ENCODE measurements around the gene ACOT8.

The ACOT8 gene

DNA sequence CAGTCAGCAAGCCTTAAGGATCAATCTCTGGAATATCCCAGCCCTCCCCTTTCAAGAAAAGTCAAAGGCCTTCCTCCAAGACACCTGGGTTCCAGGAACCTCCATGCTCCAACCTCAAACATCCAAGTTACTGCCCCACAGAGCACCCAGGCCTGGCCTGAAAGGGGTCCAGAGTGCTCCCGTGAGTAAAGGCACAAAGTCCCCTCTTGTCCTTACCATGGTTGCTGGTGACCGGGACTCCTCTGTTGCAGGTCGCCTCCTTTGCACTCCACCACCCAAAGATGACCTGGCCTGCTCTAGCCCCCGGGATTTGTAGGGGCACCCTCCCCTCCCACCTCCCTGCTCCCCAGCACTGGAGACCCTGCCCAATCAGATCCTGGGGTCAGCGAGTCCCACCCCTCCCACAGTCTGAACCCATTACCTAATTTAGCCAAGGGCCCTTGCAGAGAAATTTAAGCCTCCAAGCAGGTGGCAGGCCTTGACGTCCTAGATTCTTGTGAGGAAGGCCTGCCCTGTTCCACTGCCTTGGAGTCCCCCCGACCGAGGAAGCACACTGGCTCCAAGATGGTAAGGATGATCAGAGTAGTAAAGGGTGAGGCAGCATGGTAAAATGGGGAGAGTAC, 30.1 kb downstream of the ACOT8 start, which contains the start of gene TNNC2:
TSS of gene TNNC2 (minus strand) at position 283 of the 623 bp plus-strand sequence. CDS start at position 219, 64 bp downstream.
- TF ChIP-seq, protein P1, sequence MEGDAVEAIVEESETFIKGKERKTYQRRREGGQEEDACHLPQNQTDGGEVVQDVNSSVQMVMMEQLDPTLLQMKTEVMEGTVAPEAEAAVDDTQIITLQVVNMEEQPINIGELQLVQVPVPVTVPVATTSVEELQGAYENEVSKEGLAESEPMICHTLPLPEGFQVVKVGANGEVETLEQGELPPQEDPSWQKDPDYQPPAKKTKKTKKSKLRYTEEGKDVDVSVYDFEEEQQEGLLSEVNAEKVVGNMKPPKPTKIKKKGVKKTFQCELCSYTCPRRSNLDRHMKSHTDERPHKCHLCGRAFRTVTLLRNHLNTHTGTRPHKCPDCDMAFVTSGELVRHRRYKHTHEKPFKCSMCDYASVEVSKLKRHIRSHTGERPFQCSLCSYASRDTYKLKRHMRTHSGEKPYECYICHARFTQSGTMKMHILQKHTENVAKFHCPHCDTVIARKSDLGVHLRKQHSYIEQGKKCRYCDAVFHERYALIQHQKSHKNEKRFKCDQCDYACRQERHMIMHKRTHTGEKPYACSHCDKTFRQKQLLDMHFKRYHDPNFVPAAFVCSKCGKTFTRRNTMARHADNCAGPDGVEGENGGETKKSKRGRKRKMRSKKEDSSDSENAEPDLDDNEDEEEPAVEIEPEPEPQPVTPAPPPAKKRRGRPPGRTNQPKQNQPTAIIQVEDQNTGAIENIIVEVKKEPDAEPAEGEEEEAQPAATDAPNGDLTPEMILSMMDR (IDR thresholded peaks at IDR 0.05; ENCODE audit: low read depth, low read length, missing control alignments), result no peak
- no peak for DNase-seq
- no peak within 1 kb of the TSS for H3K4me3 ChIP-seq (ENCODE audit: low read depth, low read length)
- H3K27ac ChIP-seq, result no peak within 1 kb of the TSS
- in situ Hi-C loops (cut with HindIII; ENCODE audit: low pct_ligation_motif_present, low sequenced_read_pairs), result no loop called here
- no peaks in the 10 kb centered on the region for H3K27me3 ChIP-seq (replicated peaks)
- no peaks in the 10 kb centered on the region for H3K36me3 ChIP-seq (replicated peaks)

DNA sequence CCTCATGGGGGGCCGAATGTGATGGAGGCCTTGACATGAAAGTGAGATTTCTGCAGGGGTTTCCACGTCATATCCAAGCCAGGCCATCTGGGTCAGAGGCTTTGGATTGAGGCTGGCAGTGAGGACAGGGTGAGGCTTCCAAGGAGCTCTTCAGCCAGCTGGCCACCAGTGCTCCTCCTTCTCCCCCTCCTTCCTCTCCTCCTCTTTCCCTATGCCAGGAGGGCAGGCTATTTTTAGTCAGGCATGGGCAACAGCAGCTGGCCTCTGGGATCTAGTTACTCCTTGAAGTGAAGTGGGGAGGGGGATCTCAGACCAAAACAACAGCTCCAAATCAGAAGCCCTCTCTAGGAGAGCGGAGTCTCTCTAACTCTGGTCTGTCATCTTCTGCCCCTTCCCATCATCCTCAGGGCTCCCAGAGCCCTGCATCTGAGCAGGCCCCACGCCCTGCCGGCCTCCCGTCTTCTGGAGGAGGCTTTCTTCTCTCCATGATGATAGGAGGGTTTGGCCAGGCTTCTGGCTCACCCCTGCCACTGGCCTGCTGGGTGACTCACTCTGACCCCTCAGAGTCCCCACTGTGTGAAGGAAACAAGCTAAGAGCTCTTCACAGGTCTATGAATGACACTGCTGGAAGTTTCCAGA, 30.7 kb downstream of the ACOT8 start:
- in situ Hi-C loops (cut with HindIII; ENCODE audit: low pct_ligation_motif_present, low sequenced_read_pairs), result no loop called here
- peak; percentile 39 for DNase-seq
- Histone ChIP-seq H3K36me3 (replicated peaks) (no peaks in the 10 kb centered on the region), H3K27me3 (replicated peaks) (no peaks in the 10 kb centered on the region), H3K4me3 (ENCODE audit: low read depth, low read length) (no peak overlapping the region), H3K27ac (no peak overlapping the region)
- TF ChIP-seq, protein P1 (IDR thresholded peaks at IDR 0.05; ENCODE audit: low read depth, low read length, missing control alignments), result no peak

DNA sequence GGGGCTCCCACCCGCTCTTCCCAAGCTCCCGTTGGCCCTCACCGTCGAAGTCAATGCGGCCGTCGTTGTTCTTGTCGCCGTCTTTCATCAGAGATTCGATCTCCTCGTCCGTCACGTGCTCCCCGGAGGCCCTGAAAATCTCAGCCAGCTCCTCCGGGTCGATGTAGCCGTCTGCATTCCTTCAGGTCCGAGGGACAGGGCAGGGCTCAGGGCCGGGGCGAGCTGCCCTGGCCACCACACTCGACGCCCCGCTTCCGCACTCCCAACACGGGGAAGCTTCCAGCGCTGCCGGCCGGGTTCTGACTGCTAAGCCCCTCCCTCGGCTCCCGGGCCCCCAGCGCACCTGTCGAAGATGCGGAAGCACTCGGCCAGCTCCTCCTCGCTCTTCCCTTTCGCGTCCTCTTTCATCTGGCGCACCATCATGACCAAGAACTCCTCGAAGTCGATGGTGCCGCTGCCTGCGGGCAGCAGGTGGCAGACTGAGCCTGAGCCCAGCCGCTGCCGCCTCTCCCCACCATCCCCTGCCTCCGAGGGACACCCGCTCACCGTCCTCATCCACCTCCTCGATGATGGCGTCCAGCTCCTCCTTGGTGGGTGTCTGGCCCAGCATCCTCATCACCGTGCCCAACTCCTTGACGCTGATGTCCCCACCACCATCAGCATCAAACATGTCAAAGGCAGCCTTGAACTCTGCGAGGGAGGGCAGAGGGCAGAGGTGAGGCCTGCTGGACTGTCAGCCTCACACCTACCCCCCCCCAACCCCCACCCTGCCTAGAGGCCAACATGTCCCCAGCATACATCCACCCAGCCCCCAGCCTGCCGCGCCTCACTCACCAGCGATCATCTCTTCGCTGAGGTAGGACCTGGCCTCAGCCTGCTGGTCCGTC, 33.0 kb downstream of the ACOT8 start:
- Histone ChIP-seq H3K27ac (no peak overlapping the region), H3K27me3 (replicated peaks) (no peaks in the 10 kb centered on the region), H3K4me3 (ENCODE audit: low read depth, low read length) (no peak overlapping the region), H3K36me3 (replicated peaks) (no peaks in the 10 kb centered on the region)
- in situ Hi-C loops (cut with HindIII; ENCODE audit: low pct_ligation_motif_present, low sequenced_read_pairs), result no loop called here
- DNase-seq, result no peak
- TF ChIP-seq, protein P1 (IDR thresholded peaks at IDR 0.05; ENCODE audit: low read depth, low read length, missing control alignments), result peak; percentile 64

DNA sequence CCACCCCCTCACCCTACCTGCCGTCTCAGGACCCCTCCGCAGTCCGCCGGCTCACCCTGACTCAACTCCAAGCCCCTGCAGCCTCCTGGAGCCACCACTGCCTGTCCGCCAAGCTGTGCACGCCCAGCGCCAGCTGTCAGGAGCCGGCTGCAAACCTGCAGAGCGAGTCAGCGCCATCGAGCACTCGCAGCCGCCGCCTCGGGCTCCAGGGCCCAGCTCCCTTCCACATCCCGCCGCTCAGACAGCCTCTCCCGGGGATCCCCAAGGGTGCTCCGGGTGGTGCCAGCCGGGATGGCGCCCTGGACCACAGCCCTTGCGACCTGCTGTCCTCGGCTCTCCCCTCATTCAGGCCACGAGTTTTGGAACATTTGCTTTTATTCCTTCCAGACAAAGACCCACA, 34.3 kb downstream of the ACOT8 start:
- Histone ChIP-seq H3K36me3 (replicated peaks) (no peaks in the 10 kb centered on the region), H3K27me3 (replicated peaks) (no peaks in the 10 kb centered on the region), H3K27ac (no peak overlapping the region), H3K4me3 (ENCODE audit: low read depth, low read length) (no peak overlapping the region)
- DNase-seq, result no peak
- TF ChIP-seq, protein P1 (IDR thresholded peaks at IDR 0.05; ENCODE audit: low read depth, low read length, missing control alignments), result no peak
- in situ Hi-C loops (cut with HindIII; ENCODE audit: low pct_ligation_motif_present, low sequenced_read_pairs), result no loop called here

DNA sequence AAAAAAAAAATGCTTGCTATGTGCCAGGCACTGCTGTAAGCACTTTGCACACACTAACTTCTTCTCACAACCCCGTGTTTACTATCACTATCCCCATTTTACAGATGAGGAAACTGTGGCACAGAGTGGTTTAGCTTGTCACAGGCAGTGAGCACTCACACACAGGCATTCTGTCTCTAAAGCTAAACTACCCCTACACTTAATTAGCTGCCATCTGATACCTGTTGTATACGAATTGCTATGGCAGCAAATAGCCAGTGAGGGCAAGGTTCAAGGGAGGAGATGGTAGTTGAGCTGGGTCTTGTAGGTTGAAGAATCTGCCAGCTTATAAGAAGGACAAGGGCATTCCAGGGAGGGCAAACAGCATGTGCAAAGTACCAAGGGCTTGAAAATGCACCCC, 35.2 kb downstream of the ACOT8 start:
- TF ChIP-seq, protein P1 (IDR thresholded peaks at IDR 0.05; ENCODE audit: low read depth, low read length, missing control alignments), result no peak
- Histone ChIP-seq H3K4me3 (ENCODE audit: low read depth, low read length) (no peak overlapping the region), H3K36me3 (replicated peaks) (no peaks in the 10 kb centered on the region), H3K27me3 (replicated peaks) (no peaks in the 10 kb centered on the region), H3K27ac (no peak overlapping the region)
- no peak for DNase-seq
- in situ Hi-C loops (cut with HindIII; ENCODE audit: low pct_ligation_motif_present, low sequenced_read_pairs), result no loop called here
